ENCODE data around the gene ZNF462.
"Not testable (repeated sequence)": the region's sequence is repeated elsewhere in the genome, so short reads cannot be mapped to it uniquely, and the experiment has no call there.

ZNF462 gene

DNA sequence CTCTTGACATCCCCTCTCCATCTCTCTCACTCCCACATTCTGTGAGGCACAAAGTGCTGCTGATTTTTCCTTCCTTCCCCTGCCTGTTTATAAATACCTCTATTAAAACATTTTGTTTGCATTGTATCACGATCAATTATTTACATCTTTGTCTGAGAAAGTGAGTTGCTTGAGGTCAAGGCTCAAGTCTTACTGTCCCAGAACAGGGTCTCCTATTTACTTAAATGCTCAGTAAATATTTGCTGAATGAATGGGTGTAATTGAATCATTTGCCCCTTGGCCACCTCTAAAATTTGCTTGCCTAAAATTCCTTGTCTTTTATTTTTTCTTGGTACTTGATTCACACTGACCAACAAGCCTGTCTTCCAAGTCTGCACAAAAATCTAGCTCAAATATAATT, 103.5 kb downstream of the ZNF462 start:
- DNase-seq: no peak

GRCh38 chr9:106969696-106970095, 106.7 kb downstream of the ZNF462 start:
- no peak for DNase-seq

- DNase-seq: no peak
These were observed 107.4 kb downstream of the ZNF462 start for GRCh38 chr9:106970219-106970975.

GRCh38 chr9:106970976-106971457, 108.1 kb downstream of the ZNF462 start:
- no peak for DNase-seq

DNA sequence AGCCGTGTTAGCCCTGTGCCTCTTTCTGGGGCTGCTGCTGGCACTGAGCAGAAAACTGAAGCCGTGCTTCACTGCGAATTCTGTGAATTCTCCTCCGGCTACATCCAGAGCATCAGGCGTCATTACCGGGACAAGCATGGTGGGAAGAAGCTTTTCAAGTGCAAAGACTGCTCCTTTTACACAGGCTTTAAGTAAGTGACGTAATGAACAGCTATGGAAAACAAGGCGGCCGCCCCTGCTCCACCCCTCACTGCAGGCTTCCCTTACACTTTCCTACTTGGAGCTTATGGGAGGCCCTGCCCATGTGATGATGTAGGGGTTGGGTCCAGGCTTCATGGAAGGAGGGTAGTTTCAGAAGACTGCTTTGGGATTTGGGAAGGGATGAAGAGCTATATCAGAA, 109.1 kb downstream of the ZNF462 start:
- no peak for DNase-seq

GRCh38 chr9:106974341-106974740, 111.4 kb downstream of the ZNF462 start:
- DNase-seq: no peak

- no peak for DNase-seq
These were observed 113.8 kb downstream of the ZNF462 start for GRCh38 chr9:106976772-106977171.

DNA sequence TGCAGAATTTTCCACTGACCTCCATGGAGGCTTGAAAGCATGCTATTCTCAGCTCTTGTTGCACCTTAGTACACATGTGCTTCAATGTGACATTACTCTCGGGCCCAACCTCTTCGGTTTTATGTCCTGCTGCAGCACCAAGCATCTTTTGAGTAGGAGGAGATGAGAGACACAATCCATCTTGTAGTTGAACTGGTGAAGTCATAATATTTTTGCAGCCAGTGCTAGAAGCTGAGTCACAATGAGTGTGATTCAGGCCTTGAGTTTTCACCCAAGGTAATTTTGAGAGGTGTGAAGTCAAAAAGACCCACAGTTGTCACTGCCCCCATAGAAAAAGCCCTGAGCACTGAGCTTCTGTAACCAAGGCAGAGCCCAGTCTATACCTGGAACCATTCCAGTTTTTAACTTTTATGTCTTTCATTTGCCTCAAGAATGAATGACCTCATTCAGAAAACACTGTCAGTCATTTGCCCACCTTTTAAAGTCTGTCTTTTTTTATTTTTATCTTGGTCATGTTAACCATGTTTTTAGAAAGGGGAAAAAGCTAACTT, 117.7 kb downstream of the ZNF462 start:
- DNase-seq: no peak

DNA sequence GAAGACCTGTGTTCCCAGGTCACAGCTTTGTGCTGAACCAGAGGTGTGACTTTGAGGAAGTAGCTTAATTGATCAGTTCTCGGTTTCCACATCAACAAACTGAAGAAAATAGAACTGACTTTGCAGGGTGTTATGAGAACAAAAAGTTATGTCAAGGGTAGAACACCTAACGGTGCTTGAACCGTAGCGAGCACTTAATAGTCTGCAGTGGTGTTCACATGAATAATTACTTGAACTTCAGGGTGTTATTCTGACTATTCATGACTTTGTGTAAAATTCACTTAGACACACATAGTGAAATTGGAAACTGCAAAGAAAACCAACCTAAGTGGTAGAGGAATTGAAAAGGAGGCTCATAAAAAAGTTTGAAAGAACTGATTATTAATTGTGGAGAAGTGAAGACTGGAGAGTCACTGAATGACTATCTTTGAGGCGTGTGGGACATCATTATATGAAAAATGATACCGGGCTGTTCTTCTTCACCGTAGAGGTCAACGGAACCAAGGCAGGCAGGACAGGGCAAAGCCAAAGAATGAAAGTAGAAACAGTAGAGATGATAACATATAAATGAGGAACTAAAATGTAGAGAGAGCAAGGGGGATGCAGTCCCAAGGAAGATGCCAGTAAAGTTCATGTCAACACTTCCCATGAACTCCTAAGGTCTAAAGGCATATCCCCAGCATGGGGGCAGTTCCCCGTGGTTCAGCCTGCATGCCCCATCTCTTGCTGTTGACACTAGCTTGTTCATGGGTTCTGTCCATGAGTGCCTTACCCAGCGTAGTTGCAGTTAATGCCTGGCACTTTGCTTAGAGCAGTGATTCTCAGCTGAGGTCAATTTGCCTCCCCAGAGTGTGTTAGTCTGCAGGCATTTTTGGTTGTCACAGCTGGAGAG, 118.7 kb downstream of the ZNF462 start:
- no peak for DNase-seq

DNA sequence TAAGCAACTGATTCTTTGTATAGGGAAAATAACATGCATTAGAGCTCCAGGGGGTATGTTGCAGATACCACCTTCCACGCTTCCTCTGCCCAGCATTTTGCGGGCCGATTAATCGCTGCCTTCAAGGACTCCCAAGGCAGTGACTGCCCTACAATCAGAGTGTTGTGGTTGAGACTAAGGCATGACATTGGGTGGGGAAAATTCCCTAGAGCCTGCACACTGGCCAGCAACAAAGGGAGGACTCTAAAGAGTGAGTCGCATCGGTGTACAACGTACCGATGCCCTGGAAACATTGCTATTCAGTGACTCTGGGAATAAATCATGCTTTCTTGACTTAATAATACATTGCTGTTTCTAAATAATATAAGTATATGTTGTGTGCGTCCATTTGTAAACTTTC, 119.7 kb downstream of the ZNF462 start:
- DNase-seq: no peak

DNA sequence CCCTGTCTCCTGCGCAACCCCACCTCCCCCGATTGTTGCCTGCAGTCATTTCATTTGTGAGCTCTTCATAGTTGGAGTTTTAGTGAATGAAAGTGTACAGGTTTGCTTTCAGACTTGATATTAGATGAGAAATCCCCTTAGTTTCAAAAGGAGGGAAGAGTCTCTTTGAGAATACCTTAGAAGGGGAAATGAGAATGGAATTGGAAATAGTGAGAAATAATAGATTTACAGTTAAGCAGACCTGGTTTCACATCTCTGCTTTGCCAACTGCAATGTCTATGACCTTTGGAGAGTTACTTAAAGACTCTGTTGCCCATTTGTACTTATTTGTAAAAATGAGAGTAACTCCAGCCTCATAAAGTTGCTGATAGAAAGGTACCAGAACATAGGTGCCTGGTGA, 120.4 kb downstream of the ZNF462 start:
- DNase-seq: no peak

DNA sequence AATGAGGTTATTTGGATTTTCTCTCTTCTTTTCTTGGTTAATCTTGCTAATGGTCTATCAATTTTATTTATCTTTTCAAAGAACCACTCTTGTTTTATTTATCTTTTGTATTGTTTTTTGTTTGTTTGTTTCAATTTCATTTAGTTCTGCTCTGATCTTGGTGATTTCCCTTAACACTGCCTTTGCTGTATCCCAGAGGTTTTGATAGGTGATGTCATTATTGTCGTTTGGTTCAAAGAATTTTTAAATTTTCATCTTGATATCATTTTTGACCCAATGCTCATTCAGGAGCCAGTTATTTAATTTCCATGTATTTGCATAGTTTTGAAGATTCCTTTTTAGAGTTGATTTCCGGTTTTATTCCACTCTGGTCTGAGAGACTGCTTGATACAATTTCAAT, 126.9 kb downstream of the ZNF462 start:
- not testable (repeated sequence) for DNase-seq

GRCh38 chr9:106992186-106992585, 129.2 kb downstream of the ZNF462 start:
- no peak for DNase-seq

DNA sequence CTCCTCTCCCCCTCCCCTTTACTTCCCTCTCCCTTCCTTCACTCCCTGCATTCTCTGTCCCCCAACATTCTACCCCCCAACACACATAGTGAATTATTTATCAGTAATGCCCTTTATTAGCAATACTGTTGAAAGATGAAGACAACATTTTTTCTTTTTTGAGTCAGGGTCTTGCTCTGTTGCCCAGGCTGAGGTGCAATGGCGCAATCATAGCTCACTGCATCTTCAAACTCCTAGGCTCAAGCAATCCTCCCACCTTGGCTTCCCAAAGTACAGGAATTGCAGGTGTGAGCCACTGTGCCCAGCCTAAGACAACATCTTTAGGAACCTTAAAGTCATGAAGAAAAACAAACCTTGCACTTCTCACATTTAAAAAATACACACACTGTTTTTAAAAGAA, 130.6 kb downstream of the ZNF462 start:
- no peak for DNase-seq

- DNase-seq: no peak
These were observed 131.5 kb downstream of the ZNF462 start for GRCh38 chr9:106994463-106994862.

DNA sequence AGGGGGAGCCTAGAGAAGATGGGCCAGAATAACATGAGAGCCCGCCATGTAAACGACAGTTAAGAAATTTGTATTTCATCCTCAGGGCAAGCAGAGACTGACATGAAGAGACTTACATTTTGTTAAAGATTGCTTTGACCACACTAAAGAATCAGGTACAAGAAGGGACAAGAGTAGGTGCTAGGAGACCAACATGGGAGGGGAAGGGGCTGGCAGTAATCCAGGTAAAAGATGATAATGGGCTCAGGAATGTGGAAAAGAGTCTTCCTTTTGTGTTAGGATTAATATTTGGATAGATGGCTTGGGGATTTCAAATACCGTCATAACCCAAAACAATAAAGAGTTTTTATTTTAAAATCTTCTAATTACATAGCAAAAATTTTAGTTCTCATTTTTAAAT, 137.3 kb downstream of the ZNF462 start:
- DNase-seq: no peak

- no peak for DNase-seq
These were observed 142.2 kb downstream of the ZNF462 start for GRCh38 chr9:107005201-107005600.

DNA sequence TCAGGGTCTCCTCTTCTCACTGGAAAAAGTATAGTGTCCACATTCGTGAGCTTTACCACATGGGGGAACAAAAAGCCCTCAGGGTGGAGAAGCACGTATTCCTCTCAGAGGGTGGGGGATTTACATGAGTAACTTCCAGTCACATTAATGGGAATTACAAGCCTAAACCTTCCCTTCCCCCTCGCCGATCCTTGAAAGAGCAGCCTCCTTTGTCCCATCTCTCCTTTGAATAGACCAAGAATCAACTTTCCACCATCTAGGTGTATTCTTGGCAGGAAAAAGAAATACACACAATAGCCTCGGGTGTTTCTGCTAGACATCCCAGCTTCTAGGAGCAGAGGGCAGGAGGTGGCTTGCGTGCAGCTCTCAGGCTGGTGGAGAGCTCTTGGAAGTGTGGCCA, 144.4 kb downstream of the ZNF462 start:
- no peak for DNase-seq

GRCh38 chr9:107008011-107008410, 145.0 kb downstream of the ZNF462 start:
- DNase-seq: no peak

DNA sequence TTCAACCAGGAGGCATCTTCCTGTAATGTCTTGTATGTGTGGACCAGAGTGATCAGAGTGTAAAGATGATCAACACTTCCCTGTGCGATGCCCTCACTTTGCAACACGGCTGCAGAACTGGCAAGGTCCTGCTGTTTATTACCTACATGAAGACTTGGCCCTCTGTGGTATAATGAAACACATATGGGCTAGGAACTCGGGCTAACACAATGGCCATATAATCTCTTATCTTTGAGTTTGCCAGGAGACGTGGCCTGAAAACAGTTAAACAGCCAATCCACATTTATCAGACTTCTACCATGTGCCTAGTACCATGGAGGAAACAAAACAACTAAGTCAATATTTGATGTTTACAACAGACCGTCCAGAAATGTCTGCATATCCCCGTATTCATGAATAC, 145.5 kb downstream of the ZNF462 start:
- no peak for DNase-seq

DNA sequence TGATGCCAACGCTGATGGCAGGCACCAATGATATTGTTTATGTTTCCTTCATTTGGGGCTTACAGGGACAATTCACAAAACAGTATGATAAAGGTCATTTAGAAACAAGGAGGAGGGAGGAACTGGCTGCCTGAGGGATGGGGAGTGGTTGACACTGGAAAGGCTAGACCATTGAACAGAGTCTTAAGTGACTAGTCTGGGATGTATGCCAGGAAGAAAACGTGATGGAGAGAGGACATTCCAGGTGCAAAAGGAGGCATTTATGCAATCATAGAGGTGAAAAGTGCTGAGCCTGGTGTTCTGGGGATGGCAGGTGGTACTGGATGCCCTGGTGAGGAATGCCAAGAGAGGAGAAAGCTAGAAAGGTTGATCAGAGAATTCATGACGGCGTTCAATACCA, 153.4 kb downstream of the ZNF462 start:
- no peak for DNase-seq

- no peak for DNase-seq
These were observed 156.0 kb downstream of the ZNF462 start for GRCh38 chr9:107018861-107019545.

- DNase-seq: no peak
These were observed 157.1 kb downstream of the ZNF462 start for GRCh38 chr9:107020040-107020530.

Measured in activated CD4-positive, alpha-beta T cell treated with anti-CD3 and anti-CD28 coated beads for 48 hours (primary cell).